GM18498 (cell line): Measurements from ENCODE around the gene NUDT13.

Experiments used
- ATAC-seq: cut with Tn5 transposase; IDR thresholded peaks from one replicate; pipeline ENCODE4 v1.9.1; 2021; ENCODE audit warnings: mild to moderate bottlenecking, moderate library complexity; ENCODE audit not compliant: unreplicated experiment

Gene NUDT13

GRCh38 chr10:73110345-73110849, at the start of gene NUDT13:
Gene NUDT13 (plus strand): TSS chr10:73110455. CDS start chr10:73114366, 3,911 bp downstream.
- ATAC-seq, result no peak

- ATAC-seq, result no peak
Observed at GRCh38 chr10:73060738-73061635, 49.3 kb upstream of the NUDT13 start.

- ATAC-seq, result no peak
Observed at GRCh38 chr10:73061743-73062142, 48.5 kb upstream of the NUDT13 start.

- no peak for ATAC-seq
Observed at GRCh38 chr10:73065441-73065840, 44.8 kb upstream of the NUDT13 start.

- no peak for ATAC-seq
Observed at GRCh38 chr10:73073627-73074026, 36.6 kb upstream of the NUDT13 start.

GRCh38 chr10:73075829-73076228, 34.4 kb upstream of the NUDT13 start:
- ATAC-seq, result no peak

- ATAC-seq, result peak; percentile 40
Observed at GRCh38 chr10:73076360-73077183, 33.7 kb upstream of the NUDT13 start.

GRCh38 chr10:73079779-73080541, 30.3 kb upstream of the NUDT13 start:
- ATAC-seq, result peak; percentile 82

GRCh38 chr10:73083221-73083620, 27.0 kb upstream of the NUDT13 start:
- ATAC-seq, result no peak

- no peak for ATAC-seq
Observed at GRCh38 chr10:73084209-73084608, 26.0 kb upstream of the NUDT13 start.

GRCh38 chr10:73086816-73087215, 23.4 kb upstream of the NUDT13 start:
- ATAC-seq, result no peak

GRCh38 chr10:73088304-73088703, 22.0 kb upstream of the NUDT13 start:
- ATAC-seq, result no peak

- ATAC-seq, result no peak
Observed at GRCh38 chr10:73092830-73093229, 17.4 kb upstream of the NUDT13 start.

GRCh38 chr10:73093922-73094850, 16.1 kb upstream of the NUDT13 start:
- ATAC-seq, result no peak

- ATAC-seq, result no peak
Observed at GRCh38 chr10:73094986-73095480, 15.2 kb upstream of the NUDT13 start.

- ATAC-seq, result no peak
Observed at GRCh38 chr10:73095481-73096021, 14.7 kb upstream of the NUDT13 start.

GRCh38 chr10:73096041-73096448, 14.2 kb upstream of the NUDT13 start:
- ATAC-seq, result peak; percentile 32

GRCh38 chr10:73096449-73097304, 13.6 kb upstream of the NUDT13 start, which contains the start of gene P4HA1:
Gene P4HA1 (minus strand): TSS chr10:73096866. CDS start chr10:73074883, 21,983 bp downstream.
- ATAC-seq, result peak; percentile 90
